Measurements from ENCODE around the gene LOX. TPM values are rescaled to one million over a fixed set of nuclear protein-coding genes. Genes with fewer than 3 reads are reported as not detected.

The LOX gene
- total and polyA plus RNA-seq, 11 donors: 1.1 to 23.2 (median 3.3) TPM

DNA sequence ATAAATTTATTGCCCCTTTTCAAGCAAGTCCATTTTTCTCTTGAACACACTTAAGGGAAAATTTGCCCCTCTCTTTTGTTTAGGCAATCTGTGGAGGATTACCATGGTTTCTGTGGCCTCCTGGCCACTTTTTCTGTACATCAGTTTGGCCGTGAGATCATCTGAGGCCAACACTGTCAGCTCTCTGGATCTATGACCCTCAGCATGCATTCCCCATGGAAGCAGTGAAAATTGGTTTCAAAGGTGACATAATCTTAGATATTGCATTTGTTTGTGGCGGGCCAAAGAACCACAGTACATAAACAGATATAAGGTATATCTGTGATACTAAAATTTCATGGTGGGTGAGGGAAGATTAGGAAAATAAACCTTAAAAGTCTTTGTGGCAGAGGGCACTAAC lies 46.7 kb upstream of the LOX start:
- Histone ChIP-seq H3K4me3 (no peak overlapping the region), H3K9me3 (no peaks in the 10 kb centered on the region), H3K27me3 (no peaks in the 10 kb centered on the region), H3K4me1 (peaks cover 0 to 13% (median 0%) of the 10 kb centered on the region in 12 donors), H3K27ac (no peak overlapping the region), H3K36me3 (no peaks in the 10 kb centered on the region)
- WGBS, 4 donors: 94 to 97% (median 96%) methylated on average over 2 of the region's 2 CpGs
- ATAC-seq (no peak), DNase-seq (no peak)
- no peak for TF ChIP-seq CTCF (IDR thresholded peaks at IDR 0.05)
- TF ChIP-seq POLR2A (IDR thresholded peaks at IDR 0.05): no peak
- intact Hi-C loops (cut with DNase I): no loop called here

GRCh38 chr5:122121479-122122465 lies 43.7 kb upstream of the LOX start:
- Histone ChIP-seq H3K4me3 (no peak overlapping the region), H3K27ac (no peak overlapping the region), H3K4me1 (no peaks in the 10 kb centered on the region), H3K36me3 (no peaks in the 10 kb centered on the region), H3K9me3 (no peaks in the 10 kb centered on the region), H3K27me3 (no peaks in the 10 kb centered on the region)
- no peak for TF ChIP-seq CTCF (IDR thresholded peaks at IDR 0.05)
- TF ChIP-seq POLR2A (IDR thresholded peaks at IDR 0.05): no peak
- intact Hi-C loops (cut with DNase I): no loop called here
- WGBS, 4 donors: 86 to 89% (median 88%) methylated on average over 11 of the region's 11 CpGs
- no peak for ATAC-seq
- no peak for DNase-seq

GRCh38 chr5:122120957-122121356 lies 42.9 kb upstream of the LOX start:
- Histone ChIP-seq H3K4me1 (no peaks in the 10 kb centered on the region), H3K27me3 (no peaks in the 10 kb centered on the region), H3K9me3 (no peaks in the 10 kb centered on the region), H3K4me3 (no peak overlapping the region), H3K36me3 (no peaks in the 10 kb centered on the region), H3K27ac (no peak overlapping the region)
- no peak for TF ChIP-seq POLR2A (IDR thresholded peaks at IDR 0.05)
- ATAC-seq: no peak
- DNase-seq: no peak
- intact Hi-C loops (cut with DNase I): no loop called here
- WGBS, 4 donors: 81 to 89% (median 84%) methylated on average over 2 of the region's 2 CpGs

DNA sequence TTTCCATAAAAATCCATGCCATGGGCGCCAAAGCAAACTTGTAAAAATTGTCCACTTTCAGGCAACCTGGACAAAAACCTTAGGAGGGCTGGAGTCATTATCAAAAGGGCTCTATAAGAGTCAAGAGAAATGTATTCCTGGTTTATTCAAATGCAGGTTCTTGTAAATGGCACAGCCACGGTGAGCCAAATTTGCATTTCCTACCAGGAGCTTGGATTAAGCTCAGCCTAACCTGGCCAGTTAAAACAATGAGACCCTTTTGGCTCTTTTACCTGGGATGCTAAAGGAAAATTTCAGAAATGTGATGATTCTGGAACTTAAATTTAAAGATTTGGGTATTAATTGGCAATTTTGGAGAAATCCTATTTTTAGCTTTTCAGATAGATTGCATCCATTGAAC lies 42.4 kb upstream of the LOX start:
- Histone ChIP-seq H3K9me3 (no peaks in the 10 kb centered on the region), H3K27me3 (no peaks in the 10 kb centered on the region), H3K36me3 (no peaks in the 10 kb centered on the region), H3K4me3 (no peak overlapping the region), H3K4me1 (no peaks in the 10 kb centered on the region), H3K27ac (no peak overlapping the region)
- no peak for ATAC-seq
- DNase-seq: no peak
- TF ChIP-seq POLR2A (IDR thresholded peaks at IDR 0.05): no peak
- no peak for TF ChIP-seq CTCF (IDR thresholded peaks at IDR 0.05)
- 72 to 88% (median 80%) methylated on average over 2 of the region's 2 CpGs for WGBS, 4 donors
- intact Hi-C loops (cut with DNase I): no loop called here
